SJSA1 (cell line): Measurements from ENCODE around the gene KAZN. TPM values are rescaled to one million over a fixed set of nuclear protein-coding genes. Genes with fewer than 3 reads are reported as not detected.

Experiments used
- DNase-seq, 2 experiments: peaks; one replicate each; pipeline ENCODE4 v3.0.0-alpha.2; 2015 to 2020; ENCODE audit warnings: low spot score in 2 of 2, low read depth in 1 of 2
- H3K27ac ChIP-seq: fragments of 250-450 bp; sonication (Bioruptor Pico); 2 replicates; pipeline ENCODE4 v1.5.1; 2020; ENCODE audit warnings: mild to moderate bottlenecking, moderate library complexity
- H3K27me3 ChIP-seq: fragments of 250-450 bp; sonication (Bioruptor Pico); replicated peaks from 2 replicates; pipeline ENCODE4 v1.5.1; 2020; ENCODE audit warnings: mild to moderate bottlenecking, moderate library complexity
- H3K36me3 ChIP-seq: fragments of 250-450 bp; sonication (Bioruptor Pico); 2 replicates; pipeline ENCODE4 v1.5.1; 2020; ENCODE audit warnings: mild to moderate bottlenecking
- H3K4me1 ChIP-seq: fragments of 250-450 bp; sonication (Bioruptor Pico); replicated peaks from 2 replicates; pipeline ENCODE4 v1.6.1; 2021; ENCODE audit warnings: mild to moderate bottlenecking
- H3K4me3 ChIP-seq: fragments of 250-450 bp; sonication (Bioruptor Pico); 2 replicates; pipeline ENCODE4 v1.5.1; 2020; ENCODE audit warnings: mild to moderate bottlenecking
- H3K9me3 ChIP-seq: fragments of 250-450 bp; sonication (Bioruptor Pico); replicated peaks from 2 replicates; pipeline ENCODE4 v1.5.1; 2020; ENCODE audit warnings: mild to moderate bottlenecking
- total RNA-seq: library from RNA; depleted of rRNA; stranded (reverse); fragments of >200 nt; shearing (Covaris generic); gene quantifications from 2 replicates; pipeline ENCODE4 v1.2.3, GENCODE V29; 2014

Gene KAZN
- total RNA-seq, 1 experiment from 2014 or later = 4.2 TPM

DNA sequence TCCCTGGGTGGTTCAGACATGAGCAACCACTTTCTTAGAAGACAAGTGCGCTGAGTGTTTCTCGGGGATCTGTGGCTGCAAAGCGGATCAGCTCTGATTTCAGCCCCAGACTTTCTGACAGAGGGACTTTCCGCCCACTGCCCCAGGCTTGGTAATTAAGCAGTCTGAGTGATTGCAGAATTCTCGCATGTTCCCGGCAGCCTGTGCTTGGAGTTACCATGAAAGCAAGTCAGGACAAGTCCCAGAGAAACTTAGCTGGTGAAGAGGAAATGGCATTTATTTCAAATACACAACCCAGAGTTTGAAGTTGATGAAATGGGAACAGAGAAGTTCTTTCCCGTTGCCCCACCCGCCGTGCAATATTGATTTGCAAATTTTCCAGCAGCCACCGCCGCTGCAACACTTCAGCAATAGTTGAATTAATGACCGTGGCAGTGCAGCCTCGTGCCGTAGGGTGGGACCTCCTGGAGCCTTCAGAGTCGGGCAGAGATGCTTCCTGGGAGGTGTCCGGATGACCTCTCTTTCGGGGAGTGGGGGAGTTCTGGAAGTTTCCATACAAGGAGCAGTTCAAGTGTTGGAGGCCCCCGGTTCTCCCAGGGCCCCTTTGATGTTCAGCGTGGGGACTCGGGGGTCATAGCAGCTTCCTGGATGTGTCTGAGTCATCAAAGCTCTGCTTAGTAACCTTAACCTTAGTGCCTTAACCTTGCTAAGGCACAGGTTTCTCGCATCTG, 134.7 kb downstream of the KAZN start:
- peaks cover 20% of the 10 kb centered on the region for H3K4me1 ChIP-seq
- H3K9me3 ChIP-seq = no peaks in the 10 kb centered on the region
- DNase-seq = no peak
- H3K27me3 ChIP-seq = no peaks in the 10 kb centered on the region
- no peaks in the 10 kb centered on the region for H3K36me3 ChIP-seq
- H3K27ac ChIP-seq = 0 out of 2 replicates have a peak overlapping the region, but pooled peaks have one; percentile 18
- H3K4me3 ChIP-seq = no peak overlapping the region

DNA sequence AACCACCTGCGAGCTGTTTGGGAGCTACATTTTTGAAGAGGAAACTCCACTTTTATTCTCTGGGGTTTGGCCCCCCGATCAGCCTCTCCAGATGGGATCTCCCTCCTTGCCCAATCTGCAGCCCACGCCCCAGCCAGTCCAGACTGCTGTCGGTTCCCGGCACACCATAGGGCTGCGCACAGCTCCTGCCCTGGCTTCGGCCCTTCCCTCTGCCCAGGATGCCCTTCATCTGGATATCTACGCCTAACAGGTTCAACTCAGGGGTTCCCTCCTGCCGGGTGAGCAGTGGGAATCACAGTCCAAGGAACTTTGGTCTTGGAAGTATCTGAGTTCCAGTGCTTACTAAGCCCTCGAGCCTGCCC, 135.3 kb downstream of the KAZN start:
- Histone ChIP-seq H3K4me3 (no peak overlapping the region), H3K27ac (no peak overlapping the region), H3K36me3 (no peaks in the 10 kb centered on the region), H3K4me1 (peaks cover 20% of the 10 kb centered on the region), H3K27me3 (no peaks in the 10 kb centered on the region), H3K9me3 (no peaks in the 10 kb centered on the region)
- no peak for DNase-seq

- Histone ChIP-seq H3K9me3 (no peaks in the 10 kb centered on the region), H3K27ac (no peak overlapping the region), H3K4me1 (peaks cover 23% of the 10 kb centered on the region), H3K4me3 (no peak overlapping the region), H3K36me3 (no peaks in the 10 kb centered on the region), H3K27me3 (no peaks in the 10 kb centered on the region)
- no peak for DNase-seq
Measured at GRCh38 chr1:14735841-14736240, 137.4 kb downstream of the KAZN start.

DNA sequence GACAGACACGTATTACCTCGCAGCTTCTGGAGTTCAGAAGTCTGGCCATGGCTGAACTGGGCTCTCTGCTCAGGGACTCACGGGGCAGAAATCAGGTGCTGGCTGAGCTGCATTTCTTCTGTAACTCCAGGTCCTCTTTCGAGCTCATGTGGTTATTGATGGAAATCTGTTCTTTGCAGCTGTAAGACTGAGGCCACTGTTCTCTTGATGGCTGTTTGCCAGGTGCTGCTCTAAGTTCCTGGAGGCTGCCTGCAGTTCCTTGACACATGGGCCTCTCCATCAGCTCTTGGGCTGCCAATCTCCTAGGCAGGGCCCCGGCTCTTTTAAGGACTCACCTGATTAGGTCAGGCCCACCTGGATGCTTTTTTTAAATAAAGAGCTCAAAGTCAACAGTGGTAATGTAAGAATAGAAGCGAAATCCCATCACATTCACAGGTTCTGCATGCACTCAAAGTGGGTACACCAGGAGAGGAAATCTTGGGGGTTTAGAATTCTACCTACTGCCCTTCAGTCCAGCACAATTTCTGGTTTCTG, 139.1 kb downstream of the KAZN start:
- no peak for DNase-seq
- Histone ChIP-seq H3K36me3 (no peaks in the 10 kb centered on the region), H3K4me3 (no peak overlapping the region), H3K27ac (no peak overlapping the region), H3K4me1 (peaks cover 31% of the 10 kb centered on the region), H3K9me3 (no peaks in the 10 kb centered on the region), H3K27me3 (no peaks in the 10 kb centered on the region)

GRCh38 chr1:14738235-14738634, 139.8 kb downstream of the KAZN start:
- Histone ChIP-seq H3K4me3 (no peak overlapping the region), H3K27me3 (no peaks in the 10 kb centered on the region), H3K27ac (no peak overlapping the region), H3K9me3 (no peaks in the 10 kb centered on the region), H3K36me3 (no peaks in the 10 kb centered on the region), H3K4me1 (peaks cover 31% of the 10 kb centered on the region)
- no peak for DNase-seq

GRCh38 chr1:14738647-14739046, 140.2 kb downstream of the KAZN start:
- no peak for DNase-seq
- Histone ChIP-seq H3K4me3 (no peak overlapping the region), H3K27ac (no peak overlapping the region), H3K27me3 (no peaks in the 10 kb centered on the region), H3K4me1 (peaks cover 31% of the 10 kb centered on the region), H3K36me3 (no peaks in the 10 kb centered on the region), H3K9me3 (no peaks in the 10 kb centered on the region)

GRCh38 chr1:14739082-14739832, 140.8 kb downstream of the KAZN start:
- Histone ChIP-seq H3K4me1 (peaks cover 29% of the 10 kb centered on the region), H3K36me3 (no peaks in the 10 kb centered on the region), H3K4me3 (no peak overlapping the region), H3K9me3 (no peaks in the 10 kb centered on the region), H3K27ac (no peak overlapping the region), H3K27me3 (no peaks in the 10 kb centered on the region)
- no peak for DNase-seq

DNA sequence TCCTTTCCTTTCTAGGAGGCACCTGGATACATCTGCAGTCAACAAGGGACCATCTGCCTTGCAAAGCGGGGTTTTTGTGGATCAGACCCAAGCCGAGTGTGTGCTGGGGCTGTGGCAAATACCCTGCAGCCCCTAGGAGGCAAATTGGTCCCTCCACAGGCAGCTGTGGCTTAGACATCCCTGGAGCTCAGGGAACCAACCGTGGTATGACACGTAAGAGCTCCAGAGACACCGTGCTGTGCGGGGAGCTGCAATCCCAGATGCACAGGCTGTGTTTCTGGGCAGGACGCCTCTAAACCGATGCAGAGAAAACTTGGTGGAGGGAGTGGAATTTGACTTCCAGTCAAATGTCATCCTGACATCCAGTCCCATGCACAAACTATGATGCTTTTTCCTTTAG, 141.5 kb downstream of the KAZN start:
- DNase-seq = no peak

GRCh38 chr1:14741082-14741481, 142.6 kb downstream of the KAZN start:
- Histone ChIP-seq H3K4me1 (peaks cover 29% of the 10 kb centered on the region), H3K27ac (peak overlapping the region; percentile 79), H3K4me3 (no peak overlapping the region), H3K36me3 (no peaks in the 10 kb centered on the region), H3K27me3 (no peaks in the 10 kb centered on the region), H3K9me3 (no peaks in the 10 kb centered on the region)
- DNase-seq = no peak

More for the DNA sequence above, 141.5 kb downstream of the KAZN start:
- Histone ChIP-seq H3K9me3 (no peaks in the 10 kb centered on the region), H3K36me3 (no peaks in the 10 kb centered on the region), H3K4me1 (peaks cover 29% of the 10 kb centered on the region), H3K4me3 (no peak overlapping the region), H3K27ac (no peak overlapping the region), H3K27me3 (no peaks in the 10 kb centered on the region)

GRCh38 chr1:14741532-14741931, 143.0 kb downstream of the KAZN start:
- DNase-seq = no peak
- H3K27me3 ChIP-seq = no peaks in the 10 kb centered on the region
- H3K27ac ChIP-seq = peak overlapping the region; percentile 79
- H3K9me3 ChIP-seq = no peaks in the 10 kb centered on the region
- no peak overlapping the region for H3K4me3 ChIP-seq
- peaks cover 29% of the 10 kb centered on the region for H3K4me1 ChIP-seq
- H3K36me3 ChIP-seq = no peaks in the 10 kb centered on the region

GRCh38 chr1:14742181-14742980, 143.9 kb downstream of the KAZN start:
- Histone ChIP-seq H3K4me1 (peaks cover 29% of the 10 kb centered on the region), H3K4me3 (no peak overlapping the region), H3K36me3 (no peaks in the 10 kb centered on the region), H3K9me3 (no peaks in the 10 kb centered on the region), H3K27me3 (no peaks in the 10 kb centered on the region), H3K27ac (peak overlapping the region; percentile 86)
- DNase-seq = peak; percentile 84 to 94

- no peak for DNase-seq
- H3K4me3 ChIP-seq = no peak overlapping the region
- H3K27ac ChIP-seq = peak overlapping the region; percentile 86
- H3K9me3 ChIP-seq = no peaks in the 10 kb centered on the region
- H3K4me1 ChIP-seq = peaks cover 29% of the 10 kb centered on the region
- H3K27me3 ChIP-seq = no peaks in the 10 kb centered on the region
- no peaks in the 10 kb centered on the region for H3K36me3 ChIP-seq
Measured at GRCh38 chr1:14743368-14743767, 144.9 kb downstream of the KAZN start.

DNA sequence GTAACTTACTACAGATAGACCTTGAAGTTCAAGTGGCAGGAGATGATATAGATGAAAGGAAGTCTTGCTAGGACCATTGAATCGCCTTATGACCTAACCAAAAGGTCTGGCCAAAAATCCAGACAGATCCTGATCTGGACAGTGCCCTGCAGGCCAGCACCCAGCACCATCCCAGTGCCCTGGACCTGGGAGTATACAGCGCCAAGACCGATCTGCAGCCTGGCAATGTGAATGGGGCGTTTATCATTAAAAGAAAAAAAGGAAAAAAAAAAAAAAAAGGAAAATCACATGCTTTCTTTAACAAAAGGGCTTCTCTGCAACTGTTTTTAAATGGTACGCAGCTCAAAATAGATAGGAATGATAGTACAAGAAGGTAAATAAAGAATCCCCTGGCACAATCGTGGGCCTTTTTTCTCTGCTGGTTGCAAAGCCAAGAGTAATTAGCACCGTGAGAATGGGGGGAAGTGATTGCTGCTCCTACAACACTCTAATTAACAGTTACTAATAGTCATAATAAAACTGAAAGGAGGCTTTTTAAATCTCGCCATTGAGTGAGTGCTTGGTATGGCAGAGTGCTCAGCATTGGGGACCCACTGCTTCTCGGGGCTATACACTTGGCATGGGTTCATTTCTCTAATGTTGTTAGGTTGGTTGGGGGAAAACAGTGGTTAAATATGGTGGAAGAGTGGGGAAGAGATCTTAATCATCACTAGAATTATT, 146.7 kb downstream of the KAZN start:
- Histone ChIP-seq H3K4me1 (peaks cover 29% of the 10 kb centered on the region), H3K9me3 (no peaks in the 10 kb centered on the region), H3K27ac (no peak overlapping the region), H3K4me3 (no peak overlapping the region), H3K36me3 (no peaks in the 10 kb centered on the region), H3K27me3 (no peaks in the 10 kb centered on the region)
- DNase-seq = no peak
